K562 (cell line): Measurements from ENCODE around the gene ANP32B. TPM values are rescaled to one million over a fixed set of nuclear protein-coding genes. Genes with fewer than 3 reads are reported as not detected.

Source experiments
- CEBPB ChIP-seq: fragments of 450-650 bp; IDR thresholded peaks from 2 replicates; pipeline ENCODE4 v1.6.1; 2016; ENCODE audit warnings: missing genetic modification characterization, missing compliant biosample characterization
- SIX5 ChIP-seq, 2 experiments: IDR thresholded peaks; 2 replicates each; pipeline ENCODE4 v1.6.1; 2011; ENCODE audit warnings: low read length in 2 of 2, borderline replicate concordance in 1 of 2, low read depth in 1 of 2, mild to moderate bottlenecking in 1 of 2, moderate library complexity in 1 of 2; ENCODE audit not compliant: insufficient read depth in 1 of 2
- polyA plus RNA-seq, 8 experiments: library from polyadenylated mRNA; depleted of rRNA in 4 of 8; stranded (reverse) in 5 of 8; unstranded in 3 of 8; fragments of >200 nt; fragmentation: Nextera tagmentation in 2 of 8; fragmentation: Illumina TruSeq in 1 of 8; extraction: Ambion mirVana in 2 of 8; extraction: Trizol in 1 of 8; gene quantifications; 2 replicates each; pipeline versions ENCODE4 v1.2.1 to v1.2.3, GENCODE V29; 2011 to 2014; ENCODE audit warnings: inconsistent platforms in 1 of 8, missing spikeins in 1 of 8
- total RNA-seq, 7 experiments: library from RNA; depleted of rRNA in 6 of 7; stranded (reverse); fragments of >200 nt in 6 of 7; fragmentation: Illumina TruSeq in 2 of 7; extraction: Trizol in 2 of 7; gene quantifications; 2 replicates each; pipeline versions ENCODE4 v1.2.1 to v1.2.3, GENCODE V29; 2011 to 2021; ENCODE audit warnings: low replicate concordance in 1 of 7
- TF ChIP-seq, protein P1 (sequence below), 2 experiments: fragments of 450-650 bp in 1 of 2; sonication (generic) in 1 of 2; formaldehyde crosslinking in 1 of 2; IDR thresholded peaks; 2 replicates each; pipeline versions ENCODE4 v1.7.1 to v1.9.0; 2016 to 2022; ENCODE audit warnings: inconsistent platforms in 1 of 2, mild to moderate bottlenecking in 1 of 2, missing genetic modification reagents in 1 of 2
- TF ChIP-seq, protein P2 (sequence below): fragments of 200-800 bp; sonication (Bioruptor generic); IDR thresholded peaks from 2 replicates; pipeline ENCODE4 v1.6.1; 2017; ENCODE audit warnings: missing genetic modification characterization, missing compliant biosample characterization
- TF ChIP-seq, protein P3 (sequence below): fragments of 450-650 bp; IDR thresholded peaks from 2 replicates; pipeline ENCODE4 v1.6.1; 2018; ENCODE audit not compliant: partially characterized antibody

The ANP32B gene
- total and polyA plus RNA-seq, 9 of the 15 experiments (the other 6 are each of a cell fraction or from before 2014, with no cell fraction given): 68.9 to 815 (median 141) TPM

DNA sequence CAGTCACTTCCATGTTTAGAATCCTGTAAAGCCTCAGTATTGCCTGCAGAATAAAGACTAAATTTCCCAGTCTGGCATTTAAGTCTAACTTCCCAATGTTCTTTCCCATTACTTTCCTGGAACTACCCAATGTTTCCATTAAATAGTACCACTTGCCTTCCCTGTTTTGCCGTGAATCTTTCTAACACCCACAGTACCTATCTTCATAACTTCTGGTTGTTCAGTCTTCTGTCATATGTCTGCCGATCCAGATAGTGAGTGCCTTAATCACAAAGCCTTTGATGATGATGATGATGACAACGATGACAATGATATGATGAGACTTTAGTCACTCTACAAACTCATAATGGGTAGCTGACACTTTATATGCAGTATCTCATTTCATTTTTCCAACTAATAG is 38.5 kb upstream of the ANP32B start (continued):
- TF ChIP-seq, protein P1, sequence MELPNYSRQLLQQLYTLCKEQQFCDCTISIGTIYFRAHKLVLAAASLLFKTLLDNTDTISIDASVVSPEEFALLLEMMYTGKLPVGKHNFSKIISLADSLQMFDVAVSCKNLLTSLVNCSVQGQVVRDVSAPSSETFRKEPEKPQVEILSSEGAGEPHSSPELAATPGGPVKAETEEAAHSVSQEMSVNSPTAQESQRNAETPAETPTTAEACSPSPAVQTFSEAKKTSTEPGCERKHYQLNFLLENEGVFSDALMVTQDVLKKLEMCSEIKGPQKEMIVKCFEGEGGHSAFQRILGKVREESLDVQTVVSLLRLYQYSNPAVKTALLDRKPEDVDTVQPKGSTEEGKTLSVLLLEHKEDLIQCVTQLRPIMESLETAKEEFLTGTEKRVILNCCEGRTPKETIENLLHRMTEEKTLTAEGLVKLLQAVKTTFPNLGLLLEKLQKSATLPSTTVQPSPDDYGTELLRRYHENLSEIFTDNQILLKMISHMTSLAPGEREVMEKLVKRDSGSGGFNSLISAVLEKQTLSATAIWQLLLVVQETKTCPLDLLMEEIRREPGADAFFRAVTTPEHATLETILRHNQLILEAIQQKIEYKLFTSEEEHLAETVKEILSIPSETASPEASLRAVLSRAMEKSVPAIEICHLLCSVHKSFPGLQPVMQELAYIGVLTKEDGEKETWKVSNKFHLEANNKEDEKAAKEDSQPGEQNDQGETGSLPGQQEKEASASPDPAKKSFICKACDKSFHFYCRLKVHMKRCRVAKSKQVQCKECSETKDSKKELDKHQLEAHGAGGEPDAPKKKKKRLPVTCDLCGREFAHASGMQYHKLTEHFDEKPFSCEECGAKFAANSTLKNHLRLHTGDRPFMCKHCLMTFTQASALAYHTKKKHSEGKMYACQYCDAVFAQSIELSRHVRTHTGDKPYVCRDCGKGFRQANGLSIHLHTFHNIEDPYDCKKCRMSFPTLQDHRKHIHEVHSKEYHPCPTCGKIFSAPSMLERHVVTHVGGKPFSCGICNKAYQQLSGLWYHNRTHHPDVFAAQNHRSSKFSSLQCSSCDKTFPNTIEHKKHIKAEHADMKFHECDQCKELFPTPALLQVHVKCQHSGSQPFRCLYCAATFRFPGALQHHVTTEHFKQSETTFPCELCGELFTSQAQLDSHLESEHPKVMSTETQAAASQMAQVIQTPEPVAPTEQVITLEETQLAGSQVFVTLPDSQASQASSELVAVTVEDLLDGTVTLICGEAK (IDR thresholded peaks at IDR 0.05): no peak
- TF ChIP-seq, protein P1 (CRISPR knock-in tag; IDR thresholded peaks at IDR 0.05): no peak
- TF ChIP-seq, protein P2, sequence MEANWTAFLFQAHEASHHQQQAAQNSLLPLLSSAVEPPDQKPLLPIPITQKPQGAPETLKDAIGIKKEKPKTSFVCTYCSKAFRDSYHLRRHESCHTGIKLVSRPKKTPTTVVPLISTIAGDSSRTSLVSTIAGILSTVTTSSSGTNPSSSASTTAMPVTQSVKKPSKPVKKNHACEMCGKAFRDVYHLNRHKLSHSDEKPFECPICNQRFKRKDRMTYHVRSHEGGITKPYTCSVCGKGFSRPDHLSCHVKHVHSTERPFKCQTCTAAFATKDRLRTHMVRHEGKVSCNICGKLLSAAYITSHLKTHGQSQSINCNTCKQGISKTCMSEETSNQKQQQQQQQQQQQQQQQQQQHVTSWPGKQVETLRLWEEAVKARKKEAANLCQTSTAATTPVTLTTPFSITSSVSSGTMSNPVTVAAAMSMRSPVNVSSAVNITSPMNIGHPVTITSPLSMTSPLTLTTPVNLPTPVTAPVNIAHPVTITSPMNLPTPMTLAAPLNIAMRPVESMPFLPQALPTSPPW (CRISPR knock-in tag): no peak
- no peak for TF ChIP-seq CEBPB (tag)
- no peak for TF ChIP-seq SIX5 (IDR thresholded peaks at IDR 0.05; ENCODE audit: borderline replicate concordance in 1 of 2, insufficient read depth in 1 of 2, low read depth in 1 of 2, low read length in 2 of 2)
- TF ChIP-seq, protein P3, sequence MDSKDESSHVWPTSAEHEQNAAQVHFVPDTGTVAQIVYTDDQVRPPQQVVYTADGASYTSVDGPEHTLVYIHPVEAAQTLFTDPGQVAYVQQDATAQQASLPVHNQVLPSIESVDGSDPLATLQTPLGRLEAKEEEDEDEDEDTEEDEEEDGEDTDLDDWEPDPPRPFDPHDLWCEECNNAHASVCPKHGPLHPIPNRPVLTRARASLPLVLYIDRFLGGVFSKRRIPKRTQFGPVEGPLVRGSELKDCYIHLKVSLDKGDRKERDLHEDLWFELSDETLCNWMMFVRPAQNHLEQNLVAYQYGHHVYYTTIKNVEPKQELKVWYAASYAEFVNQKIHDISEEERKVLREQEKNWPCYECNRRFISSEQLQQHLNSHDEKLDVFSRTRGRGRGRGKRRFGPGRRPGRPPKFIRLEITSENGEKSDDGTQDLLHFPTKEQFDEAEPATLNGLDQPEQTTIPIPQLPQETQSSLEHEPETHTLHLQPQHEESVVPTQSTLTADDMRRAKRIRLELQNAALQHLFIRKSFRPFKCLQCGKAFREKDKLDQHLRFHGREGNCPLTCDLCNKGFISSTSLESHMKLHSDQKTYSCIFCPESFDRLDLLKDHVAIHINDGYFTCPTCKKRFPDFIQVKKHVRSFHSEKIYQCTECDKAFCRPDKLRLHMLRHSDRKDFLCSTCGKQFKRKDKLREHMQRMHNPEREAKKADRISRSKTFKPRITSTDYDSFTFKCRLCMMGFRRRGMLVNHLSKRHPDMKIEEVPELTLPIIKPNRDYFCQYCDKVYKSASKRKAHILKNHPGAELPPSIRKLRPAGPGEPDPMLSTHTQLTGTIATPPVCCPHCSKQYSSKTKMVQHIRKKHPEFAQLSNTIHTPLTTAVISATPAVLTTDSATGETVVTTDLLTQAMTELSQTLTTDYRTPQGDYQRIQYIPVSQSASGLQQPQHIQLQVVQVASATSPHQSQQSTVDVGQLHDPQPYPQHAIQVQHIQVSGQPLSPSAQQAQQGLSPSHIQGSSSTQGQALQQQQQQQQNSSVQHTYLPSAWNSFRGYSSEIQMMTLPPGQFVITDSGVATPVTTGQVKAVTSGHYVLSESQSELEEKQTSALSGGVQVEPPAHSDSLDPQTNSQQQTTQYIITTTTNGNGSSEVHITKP: no peak
